Measurements from ENCODE around the gene CAMTA1.

DNA sequence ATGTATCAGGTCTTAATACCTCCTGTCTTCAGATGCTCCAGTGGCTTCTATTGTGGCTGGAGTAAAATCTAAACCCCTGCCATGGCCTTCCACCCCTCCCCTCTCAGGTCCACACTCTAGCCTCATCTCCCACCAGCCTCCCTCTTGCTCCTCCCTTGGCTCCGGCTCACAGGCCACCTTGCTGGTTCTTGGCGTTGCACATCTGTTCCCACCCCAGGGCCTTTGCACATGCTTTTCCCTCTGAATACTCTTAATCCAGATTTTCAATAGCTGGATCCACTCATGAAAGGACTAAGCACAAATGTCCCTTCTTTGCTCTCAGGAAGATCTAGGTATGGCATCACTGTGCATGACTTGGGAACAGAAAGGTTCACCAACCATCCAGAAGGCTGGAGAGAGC lies 570.4 kb downstream of the CAMTA1 start:
- TF ChIP-seq, protein P1, sequence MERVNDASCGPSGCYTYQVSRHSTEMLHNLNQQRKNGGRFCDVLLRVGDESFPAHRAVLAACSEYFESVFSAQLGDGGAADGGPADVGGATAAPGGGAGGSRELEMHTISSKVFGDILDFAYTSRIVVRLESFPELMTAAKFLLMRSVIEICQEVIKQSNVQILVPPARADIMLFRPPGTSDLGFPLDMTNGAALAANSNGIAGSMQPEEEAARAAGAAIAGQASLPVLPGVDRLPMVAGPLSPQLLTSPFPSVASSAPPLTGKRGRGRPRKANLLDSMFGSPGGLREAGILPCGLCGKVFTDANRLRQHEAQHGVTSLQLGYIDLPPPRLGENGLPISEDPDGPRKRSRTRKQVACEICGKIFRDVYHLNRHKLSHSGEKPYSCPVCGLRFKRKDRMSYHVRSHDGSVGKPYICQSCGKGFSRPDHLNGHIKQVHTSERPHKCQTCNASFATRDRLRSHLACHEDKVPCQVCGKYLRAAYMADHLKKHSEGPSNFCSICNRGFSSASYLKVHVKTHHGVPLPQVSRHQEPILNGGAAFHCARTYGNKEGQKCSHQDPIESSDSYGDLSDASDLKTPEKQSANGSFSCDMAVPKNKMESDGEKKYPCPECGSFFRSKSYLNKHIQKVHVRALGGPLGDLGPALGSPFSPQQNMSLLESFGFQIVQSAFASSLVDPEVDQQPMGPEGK (CRISPR knock-in tag; IDR thresholded peaks at IDR 0.05; ENCODE audit: borderline replicate concordance): no peak
- no peak for TF ChIP-seq ZNF8 (CRISPR knock-in tag; IDR thresholded peaks at IDR 0.05)
- TF ChIP-seq TOX (CRISPR knock-in tag; IDR thresholded peaks at IDR 0.05; ENCODE audit: borderline replicate concordance): no peak
- no peak for TF ChIP-seq ZFP3 (CRISPR knock-in tag; IDR thresholded peaks at IDR 0.05)
- TF ChIP-seq ZNF70 (CRISPR knock-in tag; IDR thresholded peaks at IDR 0.05): no peak
